ENCODE results near the gene MORF4L1. TPM values are rescaled to one million over a fixed set of nuclear protein-coding genes. Genes with fewer than 3 reads are reported as not detected.
A peak's percentile ranks its signal among the peaks of the same experiment; 100 is the strongest.

MORF4L1 gene
- total RNA-seq, 1 experiment from 2014 or later: 428 TPM

DNA sequence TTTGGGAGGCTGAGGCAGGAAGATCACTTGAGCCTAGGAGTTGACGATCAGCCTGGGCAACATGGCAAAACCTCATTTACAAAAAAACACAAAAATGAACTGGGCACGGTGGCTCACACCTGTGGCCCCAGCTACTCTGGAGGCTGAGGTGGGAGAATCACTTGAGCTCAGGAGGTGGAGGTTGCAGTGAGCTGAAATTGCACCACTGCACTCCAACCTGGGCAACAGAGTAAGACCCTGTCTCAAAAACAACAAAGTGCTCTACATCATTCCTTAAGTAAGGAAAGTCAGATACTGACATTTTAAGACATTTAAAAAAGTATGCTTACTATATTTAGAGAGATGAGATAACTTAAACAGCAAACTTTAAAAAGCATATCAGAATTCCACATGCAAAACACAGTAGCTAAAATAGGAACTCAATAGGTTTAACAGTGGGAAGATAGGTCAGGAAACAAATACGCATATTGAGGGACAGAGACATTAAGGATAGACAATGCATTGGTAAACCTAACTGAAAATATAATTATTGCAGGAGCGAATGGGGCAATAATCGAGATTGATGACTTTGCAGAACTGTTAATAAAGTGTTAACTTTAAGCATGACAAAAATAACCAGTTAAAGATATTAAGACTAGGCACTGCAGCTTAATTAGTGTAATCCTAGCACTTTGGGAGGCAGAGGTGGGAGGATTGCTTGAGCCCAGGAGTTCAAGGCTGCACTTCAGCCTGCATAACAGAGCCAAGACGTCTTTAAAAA is 32.1 kb downstream of the MORF4L1 start:
- Histone ChIP-seq H3K4me1 (ENCODE audit: insufficient read depth, low read length, poor library complexity, severe bottlenecking) (no peaks in the 10 kb centered on the region), H3K27me3 (replicated peaks; ENCODE audit: insufficient read depth, low read depth, low read length, poor library complexity) (no peaks in the 10 kb centered on the region), H3K9me3 (ENCODE audit: low read depth, low read length, poor library complexity, severe bottlenecking) (no peaks in the 10 kb centered on the region), H3K4me3 (ENCODE audit: low read depth, low read length, poor library complexity, severe bottlenecking) (no peak overlapping the region), H3K27ac (ENCODE audit: low read depth, low read length, poor library complexity, severe bottlenecking) (no peak overlapping the region), H3K36me3 (ENCODE audit: insufficient read depth, low read length, poor library complexity, severe bottlenecking) (peaks cover 84% of the 10 kb centered on the region)
- BruUV-seq (replicated peaks): no TSS peak
- no peak for TF ChIP-seq EZH2 (IDR thresholded peaks at IDR 0.05; ENCODE audit: borderline replicate concordance, low read depth, low read length, poor library complexity, severe bottlenecking)
- TF ChIP-seq, protein P1, sequence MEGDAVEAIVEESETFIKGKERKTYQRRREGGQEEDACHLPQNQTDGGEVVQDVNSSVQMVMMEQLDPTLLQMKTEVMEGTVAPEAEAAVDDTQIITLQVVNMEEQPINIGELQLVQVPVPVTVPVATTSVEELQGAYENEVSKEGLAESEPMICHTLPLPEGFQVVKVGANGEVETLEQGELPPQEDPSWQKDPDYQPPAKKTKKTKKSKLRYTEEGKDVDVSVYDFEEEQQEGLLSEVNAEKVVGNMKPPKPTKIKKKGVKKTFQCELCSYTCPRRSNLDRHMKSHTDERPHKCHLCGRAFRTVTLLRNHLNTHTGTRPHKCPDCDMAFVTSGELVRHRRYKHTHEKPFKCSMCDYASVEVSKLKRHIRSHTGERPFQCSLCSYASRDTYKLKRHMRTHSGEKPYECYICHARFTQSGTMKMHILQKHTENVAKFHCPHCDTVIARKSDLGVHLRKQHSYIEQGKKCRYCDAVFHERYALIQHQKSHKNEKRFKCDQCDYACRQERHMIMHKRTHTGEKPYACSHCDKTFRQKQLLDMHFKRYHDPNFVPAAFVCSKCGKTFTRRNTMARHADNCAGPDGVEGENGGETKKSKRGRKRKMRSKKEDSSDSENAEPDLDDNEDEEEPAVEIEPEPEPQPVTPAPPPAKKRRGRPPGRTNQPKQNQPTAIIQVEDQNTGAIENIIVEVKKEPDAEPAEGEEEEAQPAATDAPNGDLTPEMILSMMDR (conservative IDR thresholded peaks at IDR 0.05; ENCODE audit: low read depth, low read length): no peak
- ChIA-PET CTCF (no interaction called here), POLR2A (ENCODE audit: low non-redundant PET) (no interaction called here)
- intact Hi-C loops (cut with micrococcal nuclease; ENCODE audit: unreplicated experiment): no loop called here
- no peak for DNase-seq (ENCODE audit: low spot score)

DNA sequence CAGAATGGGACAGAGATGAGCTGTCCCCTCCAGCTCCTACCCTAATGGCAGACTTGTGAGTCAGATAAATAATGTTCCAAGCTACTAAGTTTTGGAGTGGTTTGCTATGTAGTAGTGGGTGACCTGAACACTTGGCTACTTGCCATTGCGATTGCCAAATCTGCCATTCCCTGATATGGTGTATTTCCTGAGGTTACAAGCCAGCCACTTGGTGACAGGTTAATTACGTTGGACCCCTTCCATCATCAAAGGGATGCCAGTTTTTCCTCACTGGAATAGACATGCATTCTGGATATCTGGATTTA is 33.6 kb downstream of the MORF4L1 start:
- intact Hi-C loops (cut with micrococcal nuclease; ENCODE audit: unreplicated experiment): no loop called here
- ChIA-PET POLR2A (ENCODE audit: low non-redundant PET) (no interaction called here), CTCF (no interaction called here)
- Histone ChIP-seq H3K36me3 (ENCODE audit: insufficient read depth, low read length, poor library complexity, severe bottlenecking) (peaks cover 78% of the 10 kb centered on the region), H3K27ac (ENCODE audit: low read depth, low read length, poor library complexity, severe bottlenecking) (no peak overlapping the region), H3K4me3 (ENCODE audit: low read depth, low read length, poor library complexity, severe bottlenecking) (no peak overlapping the region), H3K4me1 (ENCODE audit: insufficient read depth, low read length, poor library complexity, severe bottlenecking) (no peaks in the 10 kb centered on the region), H3K9me3 (ENCODE audit: low read depth, low read length, poor library complexity, severe bottlenecking) (no peaks in the 10 kb centered on the region), H3K27me3 (replicated peaks; ENCODE audit: insufficient read depth, low read depth, low read length, poor library complexity) (no peaks in the 10 kb centered on the region)
- no TSS peak for BruUV-seq (replicated peaks)
- no peak for DNase-seq (ENCODE audit: low spot score)
- TF ChIP-seq, protein P1 (conservative IDR thresholded peaks at IDR 0.05; ENCODE audit: low read depth, low read length): no peak
- TF ChIP-seq EZH2 (IDR thresholded peaks at IDR 0.05; ENCODE audit: borderline replicate concordance, low read depth, low read length, poor library complexity, severe bottlenecking): no peak

DNA sequence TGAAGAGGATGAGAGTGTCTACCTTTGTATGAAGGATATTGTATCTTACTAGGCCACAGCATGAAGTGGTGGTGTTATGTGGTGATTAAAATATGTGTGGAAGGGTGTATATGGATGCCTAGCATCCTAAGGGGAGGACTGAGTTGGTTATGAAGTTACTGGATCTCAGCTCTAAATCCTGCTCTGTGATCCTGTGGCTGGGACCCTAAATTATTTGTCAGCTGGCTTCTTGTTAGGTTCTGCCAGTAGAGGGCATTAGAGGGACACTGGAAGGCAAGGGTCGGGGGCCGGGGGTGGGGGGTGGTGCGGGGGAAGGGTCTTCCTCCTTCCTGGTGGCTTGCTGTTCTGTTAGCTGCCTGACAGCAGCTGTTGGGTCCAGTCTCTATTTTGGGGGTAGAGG is 34.9 kb downstream of the MORF4L1 start:
- BruUV-seq (replicated peaks): no TSS peak
- ChIA-PET POLR2A (ENCODE audit: low non-redundant PET) (no interaction called here), CTCF (interaction anchor here (0.6 to 1.1 kb wide), 4 partner anchors 72 to 152 kb away, joined by 4 to 8 read pairs (median 6); no protein-coding TSS in a partner anchor)
- H3K4me3 ChIP-seq (ENCODE audit: low read depth, low read length, poor library complexity, severe bottlenecking): no peak overlapping the region
- no peak overlapping the region for H3K27ac ChIP-seq (ENCODE audit: low read depth, low read length, poor library complexity, severe bottlenecking)
- TF ChIP-seq EZH2 (IDR thresholded peaks at IDR 0.05; ENCODE audit: borderline replicate concordance, low read depth, low read length, poor library complexity, severe bottlenecking): no peak
- TF ChIP-seq, protein P1 (conservative IDR thresholded peaks at IDR 0.05; ENCODE audit: low read depth, low read length): 0 out of 2 replicates have a peak, but pooled peaks have one; percentile 30
- DNase-seq (ENCODE audit: low spot score): peak; percentile 26
- intact Hi-C loops (cut with micrococcal nuclease; ENCODE audit: unreplicated experiment): no loop called here
- no peaks in the 10 kb centered on the region for H3K4me1 ChIP-seq (ENCODE audit: insufficient read depth, low read length, poor library complexity, severe bottlenecking)
- H3K9me3 ChIP-seq (ENCODE audit: low read depth, low read length, poor library complexity, severe bottlenecking): no peaks in the 10 kb centered on the region
- no peaks in the 10 kb centered on the region for H3K27me3 ChIP-seq (replicated peaks; ENCODE audit: insufficient read depth, low read depth, low read length, poor library complexity)
- H3K36me3 ChIP-seq (ENCODE audit: insufficient read depth, low read length, poor library complexity, severe bottlenecking): peaks cover 74% of the 10 kb centered on the region
